Transverse colon (tissue), 4 donors: ENCODE measurements around the gene TNFSF13. TPM values are rescaled to one million over a fixed set of nuclear protein-coding genes. Genes with fewer than 3 reads are reported as not detected.

ENCODE experiments used
- DNase-seq: peaks from one replicate; pipeline ENCODE4 v3.0.0-alpha.2; 2019
- H3K27ac ChIP-seq, 4 donors: fragments of 200-600 bp; sonication (generic); 2 replicates each; pipeline ENCODE4 v1.5.1; 2016 to 2018; ENCODE audit warnings: inconsistent platforms in 4 of 4
- H3K27me3 ChIP-seq: fragments of 200-600 bp; sonication (generic); 2 replicates; pipeline ENCODE4 v1.5.1; 2017; ENCODE audit warnings: inconsistent platforms
- H3K36me3 ChIP-seq, 4 donors: fragments of 200-600 bp; sonication (generic); 2 replicates each; pipeline ENCODE4 v1.5.1; 2017 to 2019; ENCODE audit warnings: inconsistent platforms in 4 of 4
- H3K4me1 ChIP-seq, 4 donors: fragments of 200-600 bp; sonication (generic); 2 replicates each; pipeline ENCODE4 v1.5.1; 2017 to 2020; ENCODE audit warnings: inconsistent platforms in 4 of 4
- H3K4me3 ChIP-seq, 4 donors: fragments of 200-600 bp; sonication (generic); 1 replicate in 1 of 4; 2 replicates in 3 of 4; pipeline versions ENCODE4 v1.5.1 to v1.6.1; 2017 to 2019; ENCODE audit warnings: inconsistent platforms in 4 of 4
- H3K9me3 ChIP-seq, 2 donors: fragments of 200-600 bp; sonication (generic); 2 replicates each; pipeline ENCODE4 v1.5.1; 2017 to 2019; ENCODE audit warnings: inconsistent platforms in 2 of 2
- EP300 ChIP-seq: sonication (generic); formaldehyde crosslinking; IDR thresholded peaks from one replicate; pipeline ENCODE4 v1.6.1; 2017; ENCODE audit warnings: antibody characterized with exemption, low read depth
- POLR2A ChIP-seq: fragments of 450-650 bp; IDR thresholded peaks from one replicate; pipeline ENCODE4 v1.6.1; 2016; ENCODE audit warnings: antibody characterized with exemption, mild to moderate bottlenecking, moderate library complexity
- POLR2AphosphoS5 ChIP-seq, 3 donors: sonication (generic); formaldehyde crosslinking; IDR thresholded peaks; one replicate each; pipeline ENCODE4 v1.6.1; 2016; ENCODE audit warnings: antibody characterized with exemption in 3 of 3
- WGBS, 2 donors: methylation state at CpG; one replicate each; pipeline ENCODE4 v1.1.5; 2018; ENCODE audit warnings: low coverage in 1 of 2; 5-methylcytosine and 5-hydroxymethylcytosine counted together
- in situ Hi-C, 4 donors: fragments of 200-750 bp; cut with MboI; loops; one replicate each; pipeline versions ENCODE4 v1.15.0 to v1.15.1; 2017; ENCODE audit warnings: low sequenced_read_pairs in 3 of 4, low pct_ligation_motif_present in 1 of 4, low pct_unique_long_range_greater_than_20kb in 1 of 4
- intact Hi-C: fragments of 100-400 bp; cut with DNase I; formaldehyde crosslinking; loops from one replicate; pipeline ENCODE4 v1.15.1; 2023; ENCODE audit warnings: low total_unique reads
- total RNA-seq, 4 donors: library from RNA; depleted of rRNA; stranded (reverse); fragments of >200 nt; gene quantifications; one replicate each; pipeline ENCODE4 v1.1.0, GENCODE V29; 2016
- TF ChIP-seq, protein P1 (sequence below), 5 experiments: fragments of 200-600 bp in 3 of 5; fragments of 450-650 bp in 2 of 5; sonication (generic) in 3 of 5; IDR thresholded peaks; 1 replicate in 2 of 5; 2 replicates in 3 of 5; pipeline ENCODE4 v1.5.1; 2016 to 2017; ENCODE audit warnings: antibody characterized with exemption in 5 of 5, inconsistent platforms in 3 of 5, mild to moderate bottlenecking in 2 of 5, moderate library complexity in 1 of 5

TNFSF13 gene
- total RNA-seq, 4 donors from 2014 or later = 19.7 to 94.3 (median 59.8) TPM

- in situ Hi-C loops (no loop called here), intact Hi-C loops (no loop called here)
- Histone ChIP-seq H3K4me3 (peak overlapping the region; percentile 89 to 100 (median 94)), H3K9me3 (no peaks in the 10 kb centered on the region), H3K27me3 (no peaks in the 10 kb centered on the region), H3K27ac (peak overlapping the region; percentile 96 to 100 (median 99)), H3K36me3 (peaks cover 0 to 59% (median 23%) of the 10 kb centered on the region in 4 donors), H3K4me1 (peaks cover 11 to 47% (median 25%) of the 10 kb centered on the region in 4 donors)
- DNase-seq = peak; percentile 91
- TF ChIP-seq POLR2A (peak; percentile 5), POLR2AphosphoS5 (IDR thresholded peaks at IDR 0.05) (peak; percentile 82 to 88 (median 84))
- TF ChIP-seq, protein P1, sequence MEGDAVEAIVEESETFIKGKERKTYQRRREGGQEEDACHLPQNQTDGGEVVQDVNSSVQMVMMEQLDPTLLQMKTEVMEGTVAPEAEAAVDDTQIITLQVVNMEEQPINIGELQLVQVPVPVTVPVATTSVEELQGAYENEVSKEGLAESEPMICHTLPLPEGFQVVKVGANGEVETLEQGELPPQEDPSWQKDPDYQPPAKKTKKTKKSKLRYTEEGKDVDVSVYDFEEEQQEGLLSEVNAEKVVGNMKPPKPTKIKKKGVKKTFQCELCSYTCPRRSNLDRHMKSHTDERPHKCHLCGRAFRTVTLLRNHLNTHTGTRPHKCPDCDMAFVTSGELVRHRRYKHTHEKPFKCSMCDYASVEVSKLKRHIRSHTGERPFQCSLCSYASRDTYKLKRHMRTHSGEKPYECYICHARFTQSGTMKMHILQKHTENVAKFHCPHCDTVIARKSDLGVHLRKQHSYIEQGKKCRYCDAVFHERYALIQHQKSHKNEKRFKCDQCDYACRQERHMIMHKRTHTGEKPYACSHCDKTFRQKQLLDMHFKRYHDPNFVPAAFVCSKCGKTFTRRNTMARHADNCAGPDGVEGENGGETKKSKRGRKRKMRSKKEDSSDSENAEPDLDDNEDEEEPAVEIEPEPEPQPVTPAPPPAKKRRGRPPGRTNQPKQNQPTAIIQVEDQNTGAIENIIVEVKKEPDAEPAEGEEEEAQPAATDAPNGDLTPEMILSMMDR (IDR thresholded peaks at IDR 0.05) = no peak
- WGBS, 2 donors = 0% methylated on average over 52 of the region's 71 CpGs; no CpG with 5 or more reads in 1 of the 2 donors
These were observed 15.0 kb downstream of the TNFSF13 start for GRCh38 chr17:7573324-7574080.

GRCh38 chr17:7574176-7574953, 15.8 kb downstream of the TNFSF13 start:
- in situ Hi-C loops (no loop called here), intact Hi-C loops (no loop called here)
- WGBS, 2 donors = 19 to 20% methylated on average over 7 to 15 of the region's 15 CpGs
- H3K9me3 ChIP-seq = no peaks in the 10 kb centered on the region
- H3K27me3 ChIP-seq = no peaks in the 10 kb centered on the region
- H3K4me1 ChIP-seq = peaks cover 16 to 53% (median 32%) of the 10 kb centered on the region in 4 donors
- H3K4me3 ChIP-seq = peak overlapping the region; percentile 89 to 100 (median 94)
- H3K27ac ChIP-seq = peak overlapping the region; percentile 96 to 100 (median 99)
- no peak for DNase-seq
- TF ChIP-seq EP300 (no peak), POLR2A (no peak), POLR2AphosphoS5 (IDR thresholded peaks at IDR 0.05) (no peak)
- TF ChIP-seq, protein P1 (IDR thresholded peaks at IDR 0.05) = no peak
- peaks cover 0 to 59% (median 26%) of the 10 kb centered on the region in 4 donors for H3K36me3 ChIP-seq

- Histone ChIP-seq H3K9me3 (no peaks in the 10 kb centered on the region), H3K27ac (peak overlapping the region in 3 of 4 donors; percentile 19 to 99 (median 99)), H3K4me1 (peaks cover 27 to 64% (median 41%) of the 10 kb centered on the region in 4 donors), H3K4me3 (no peak overlapping the region), H3K36me3 (peaks cover 0 to 55% (median 26%) of the 10 kb centered on the region in 4 donors), H3K27me3 (no peaks in the 10 kb centered on the region)
- 54% methylated on average over 1 of the region's 1 CpG; no CpG with 5 or more reads in 1 of the 2 donors for WGBS, 2 donors
- TF ChIP-seq EP300 (no peak), POLR2AphosphoS5 (IDR thresholded peaks at IDR 0.05) (peak in 1 of 3 donors; percentile 13)
- TF ChIP-seq, protein P1 (IDR thresholded peaks at IDR 0.05) = no peak
- intact Hi-C loops (no loop called here), in situ Hi-C loops (no loop called here)
- no peak for DNase-seq
These were observed 16.9 kb downstream of the TNFSF13 start for GRCh38 chr17:7575481-7575883.

GRCh38 chr17:7575959-7576358, 17.4 kb downstream of the TNFSF13 start:
- H3K4me1 ChIP-seq = peaks cover 30 to 69% (median 41%) of the 10 kb centered on the region in 4 donors
- TF ChIP-seq, protein P1 (IDR thresholded peaks at IDR 0.05) = no peak
- no peak for TF ChIP-seq POLR2A
- TF ChIP-seq POLR2AphosphoS5 (IDR thresholded peaks at IDR 0.05) = no peak
- no peak for TF ChIP-seq EP300
- intact Hi-C loops = no loop called here
- no peak overlapping the region for H3K4me3 ChIP-seq
- in situ Hi-C loops = no loop called here
- WGBS, 2 donors = 60 to 71% methylated on average over 4 to 7 of the region's 7 CpGs
- no peak for DNase-seq
- no peaks in the 10 kb centered on the region for H3K9me3 ChIP-seq
- no peaks in the 10 kb centered on the region for H3K27me3 ChIP-seq
- peaks cover 0 to 50% (median 26%) of the 10 kb centered on the region in 4 donors for H3K36me3 ChIP-seq
- peak overlapping the region in 1 of 4 donors; percentile 99 for H3K27ac ChIP-seq
